IPS-NIHi7 (cell line): Measurements from ENCODE around the gene TIGD3.

Experiments
- DNase-seq: peaks from one replicate; pipeline ENCODE4 v3.0.0; 2012; ENCODE audit warnings: mixed read lengths; ENCODE audit errors: extremely low spot score

TIGD3 gene

DNA sequence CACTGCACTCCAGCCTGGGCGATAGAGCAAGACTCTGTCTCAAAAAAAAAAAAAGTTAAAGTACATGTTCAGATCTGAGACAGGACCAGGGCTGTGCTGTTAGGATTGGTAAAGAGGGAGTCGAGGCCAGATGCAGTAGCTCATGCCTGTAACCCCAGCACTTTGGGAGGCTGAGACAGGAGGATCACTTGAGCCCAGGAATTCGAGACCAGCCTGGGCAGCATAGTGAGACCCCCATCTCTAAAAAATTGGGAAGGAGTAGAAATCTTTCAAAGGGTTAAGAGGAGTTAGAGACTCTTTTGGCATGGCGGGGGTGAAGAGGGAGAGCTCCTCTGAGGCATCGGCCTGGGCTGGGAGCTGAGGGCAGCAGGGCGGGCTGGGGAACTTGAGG lies 16.1 kb downstream of the TIGD3 start:
- DNase-seq: no peak

DNA sequence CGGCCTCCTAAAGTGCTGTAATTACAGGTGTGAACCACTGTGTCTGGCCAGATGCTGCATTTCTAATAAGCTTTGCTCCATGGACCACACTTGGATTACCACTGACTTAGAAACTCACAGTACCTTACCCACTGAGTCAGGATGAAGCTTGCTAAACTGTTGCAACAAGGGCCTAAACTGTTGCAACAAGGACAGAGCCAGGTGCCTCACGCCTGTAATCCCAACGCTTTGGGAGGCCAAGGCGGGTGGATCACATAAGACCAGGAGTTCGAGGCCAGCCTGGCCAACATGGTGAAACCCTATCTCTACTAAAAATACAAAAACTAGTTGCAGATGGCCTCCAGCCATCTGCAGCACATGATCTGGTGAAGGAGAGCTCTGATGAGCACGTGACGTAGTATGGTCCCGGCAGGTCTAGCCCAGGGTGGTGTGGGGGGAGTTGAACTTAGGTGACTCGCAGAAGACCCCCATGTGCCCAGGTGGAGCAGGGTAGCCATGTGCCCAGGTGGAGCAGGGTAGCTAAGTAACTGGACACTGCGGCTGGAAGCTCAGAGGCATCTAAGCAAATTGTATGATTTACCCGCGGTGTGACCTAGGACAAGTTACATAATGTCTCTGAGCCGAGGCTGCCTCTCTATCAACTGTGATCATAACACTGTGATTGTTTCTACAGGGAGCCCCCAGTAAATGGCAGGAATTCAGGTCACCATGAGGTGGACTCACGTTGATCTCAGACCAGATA lies 19.5 kb downstream of the TIGD3 start:
- DNase-seq: no peak

DNA sequence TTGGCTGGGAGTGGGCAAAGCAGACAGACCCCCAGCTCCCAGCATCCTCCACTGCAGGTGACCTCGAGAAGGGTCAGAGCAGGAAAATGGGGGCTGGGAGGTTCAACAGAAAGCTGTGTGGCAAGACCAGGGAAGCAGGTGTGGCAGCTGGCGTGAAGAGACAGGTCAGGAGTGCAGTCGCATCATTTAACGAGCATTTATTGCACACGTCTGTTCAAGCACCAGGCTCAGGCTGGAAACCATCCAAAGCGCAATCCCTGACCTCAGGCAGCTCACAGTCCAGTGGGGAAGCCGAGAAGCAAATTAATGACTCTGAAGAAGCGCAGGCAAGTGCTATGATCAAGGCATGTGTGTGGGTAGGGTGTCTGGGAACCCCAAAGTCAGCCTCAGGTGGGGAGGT lies 20.5 kb downstream of the TIGD3 start:
- no peak for DNase-seq

DNA sequence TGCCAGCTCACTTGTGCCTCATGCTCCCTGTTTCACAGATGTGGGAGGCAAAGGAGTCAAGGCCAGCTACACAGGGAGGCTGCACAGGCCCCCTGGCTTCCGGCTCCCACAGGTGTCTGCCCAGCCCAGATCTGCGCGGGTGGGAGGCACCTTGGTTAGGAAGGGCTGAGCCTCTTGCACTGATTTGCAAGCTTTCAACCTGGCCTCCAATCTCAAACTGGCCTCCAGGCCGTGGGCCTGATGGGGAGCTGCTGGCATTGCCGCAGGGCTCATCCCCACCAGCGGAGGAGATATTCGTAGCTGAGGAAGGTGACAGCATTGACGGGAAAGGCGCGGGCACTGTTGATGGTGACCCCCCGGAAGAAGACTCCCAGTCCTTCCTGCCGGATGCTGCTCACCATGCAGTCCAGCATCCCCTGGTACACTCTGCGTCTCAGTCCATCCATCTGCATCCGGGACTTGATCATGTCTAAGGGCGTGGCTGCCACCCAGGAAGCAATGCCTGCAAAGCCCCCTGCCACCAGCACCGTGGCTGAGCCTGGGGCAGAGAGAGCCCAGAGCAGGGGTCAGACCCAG lies 21.7 kb downstream of the TIGD3 start:
- no peak for DNase-seq

DNA sequence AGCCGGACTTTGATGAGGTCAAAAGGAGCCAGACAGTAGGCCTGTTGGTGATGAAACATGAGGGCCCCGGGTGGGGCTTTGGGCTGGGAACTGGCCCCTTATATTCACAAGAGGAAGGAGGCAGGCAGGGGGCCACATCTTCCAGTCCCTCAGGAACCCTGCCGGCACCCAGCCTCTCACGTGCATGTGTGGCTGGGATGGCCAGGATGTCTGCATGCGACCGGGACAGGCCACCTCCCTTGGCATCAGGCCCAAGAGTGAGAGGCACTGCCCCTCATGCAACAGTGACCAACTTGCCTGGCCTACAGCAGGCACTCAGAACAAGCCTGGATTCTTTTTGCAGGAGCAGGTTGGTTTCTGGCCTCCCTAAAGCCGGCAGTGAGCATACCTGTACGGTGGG lies 22.5 kb downstream of the TIGD3 start:
- DNase-seq: no peak

DNA sequence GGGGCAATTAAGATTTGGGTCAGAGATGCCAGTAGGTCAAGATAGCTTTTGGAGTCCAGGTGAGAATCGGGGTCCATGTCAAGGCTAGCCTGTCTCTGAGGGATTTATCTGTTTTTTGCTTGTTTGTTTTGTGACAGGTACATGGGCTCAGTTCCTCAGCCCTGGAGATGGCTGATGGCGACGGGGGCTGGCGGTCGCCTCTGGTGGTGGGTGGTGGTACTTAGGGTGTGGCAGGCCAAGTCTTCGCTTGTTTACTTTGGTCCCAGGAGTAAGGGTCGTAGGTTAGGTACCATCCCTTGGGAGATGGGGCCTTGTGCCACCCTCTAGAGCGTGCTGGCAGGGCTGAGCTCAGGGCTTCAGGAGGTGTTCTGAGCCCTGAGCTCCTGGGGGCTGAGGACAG lies 23.2 kb downstream of the TIGD3 start:
- DNase-seq: no peak

DNA sequence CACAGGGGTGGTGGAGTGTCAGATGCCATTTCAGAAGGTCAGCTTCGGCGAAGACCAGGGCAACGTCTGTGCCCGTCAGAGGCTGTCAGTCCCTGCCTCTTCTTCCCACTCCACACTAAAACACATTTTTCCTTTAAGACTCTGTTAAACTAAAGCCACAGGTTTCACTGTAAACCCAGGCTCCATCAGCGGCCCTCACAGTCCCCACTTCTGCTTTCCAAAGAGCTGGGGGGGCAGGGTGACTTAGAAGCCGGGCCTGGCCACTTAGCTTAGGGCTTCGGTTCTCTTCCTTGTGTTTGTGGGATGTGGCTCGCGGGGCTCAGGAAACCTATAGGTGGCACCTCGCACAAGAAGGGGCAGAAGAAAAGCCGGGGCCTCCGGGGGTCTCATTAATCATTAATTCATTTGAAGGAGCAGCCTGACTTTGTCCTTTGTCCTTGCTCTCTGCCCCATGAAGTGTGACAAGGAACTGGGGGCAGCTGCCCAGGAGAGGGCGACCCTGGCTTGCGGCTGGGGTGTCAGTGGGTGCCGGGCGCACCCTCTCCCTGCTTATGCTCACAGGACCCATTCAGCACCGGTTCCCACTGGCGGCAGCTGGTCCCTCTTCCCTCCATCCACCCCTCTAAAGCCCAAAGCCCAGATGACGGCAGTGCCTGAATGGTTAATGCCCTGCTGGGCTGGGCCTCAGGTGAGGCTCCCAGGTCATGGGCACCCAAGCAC lies 23.8 kb downstream of the TIGD3 start:
- DNase-seq: no peak

DNA sequence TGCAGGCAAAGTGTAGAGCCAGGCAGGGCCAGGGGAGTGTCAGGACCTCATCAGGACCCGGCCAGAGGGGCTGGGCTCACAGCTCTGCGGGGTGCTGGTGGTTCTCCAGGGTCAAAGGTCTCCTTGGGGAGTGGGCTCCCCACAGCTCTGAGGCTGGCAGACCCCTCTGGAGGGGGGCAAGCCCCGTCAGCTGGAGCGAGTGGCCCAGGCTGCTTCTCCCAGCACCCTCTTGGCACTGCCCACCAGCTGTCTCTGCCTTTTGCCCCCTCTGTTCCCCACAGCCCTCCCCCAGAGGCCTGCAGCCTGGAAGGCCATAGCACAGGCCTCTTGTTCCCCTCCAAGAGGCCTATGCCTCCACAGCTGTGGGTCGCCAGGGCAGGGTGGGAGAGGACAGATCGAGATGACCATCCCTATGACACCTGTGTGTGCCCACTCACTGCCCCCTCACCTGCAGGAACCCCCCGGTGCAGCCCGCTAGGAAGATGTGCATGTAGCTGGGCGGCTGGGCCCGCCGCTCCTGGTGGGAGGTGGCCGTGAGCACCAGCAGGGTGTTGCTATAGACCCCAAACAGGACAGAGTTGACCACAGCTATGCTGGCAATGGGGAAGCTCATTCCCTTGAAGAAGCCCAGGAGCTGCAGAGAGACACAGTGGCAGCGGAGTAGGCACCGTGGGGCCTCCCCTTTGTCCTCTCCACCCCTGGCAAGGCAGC lies 24.5 kb downstream of the TIGD3 start:
- DNase-seq: no peak

DNA sequence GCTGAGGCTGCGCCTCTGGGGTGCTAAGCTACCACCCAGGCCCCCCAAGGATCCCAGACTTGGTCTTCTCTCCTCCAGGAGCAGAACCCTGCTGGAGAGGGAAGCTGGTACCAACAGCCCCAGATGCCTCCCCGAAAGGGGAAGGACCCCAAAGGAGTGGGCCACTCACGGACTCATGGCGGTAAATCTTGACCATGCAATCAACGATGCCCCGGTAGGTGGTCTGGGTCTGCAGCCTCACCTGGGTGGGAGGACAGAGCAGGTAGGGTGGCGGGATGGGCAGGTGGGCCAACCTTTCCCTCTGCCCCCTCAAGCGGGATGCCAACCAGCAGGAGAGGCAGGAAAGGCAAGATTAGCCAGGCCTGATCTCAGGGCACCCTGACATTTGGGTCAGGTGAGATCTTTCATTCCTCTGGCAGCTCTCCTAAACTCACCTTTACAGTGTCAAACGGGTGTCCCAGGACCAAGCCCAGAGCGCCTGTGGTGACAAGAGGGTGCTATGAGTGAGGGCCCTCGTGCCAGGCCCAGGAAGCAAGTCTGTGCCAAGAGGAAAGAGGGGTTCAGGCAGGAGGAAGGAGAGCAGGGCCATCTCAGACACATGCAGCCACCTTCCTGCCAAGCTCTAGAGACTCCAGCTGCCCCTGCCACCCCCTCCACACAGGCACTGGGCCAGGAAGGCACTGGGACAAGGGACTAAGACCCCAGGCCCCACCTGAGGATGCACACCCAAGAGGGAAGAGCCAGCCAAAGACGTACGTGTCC lies 25.3 kb downstream of the TIGD3 start:
- no peak for DNase-seq

DNA sequence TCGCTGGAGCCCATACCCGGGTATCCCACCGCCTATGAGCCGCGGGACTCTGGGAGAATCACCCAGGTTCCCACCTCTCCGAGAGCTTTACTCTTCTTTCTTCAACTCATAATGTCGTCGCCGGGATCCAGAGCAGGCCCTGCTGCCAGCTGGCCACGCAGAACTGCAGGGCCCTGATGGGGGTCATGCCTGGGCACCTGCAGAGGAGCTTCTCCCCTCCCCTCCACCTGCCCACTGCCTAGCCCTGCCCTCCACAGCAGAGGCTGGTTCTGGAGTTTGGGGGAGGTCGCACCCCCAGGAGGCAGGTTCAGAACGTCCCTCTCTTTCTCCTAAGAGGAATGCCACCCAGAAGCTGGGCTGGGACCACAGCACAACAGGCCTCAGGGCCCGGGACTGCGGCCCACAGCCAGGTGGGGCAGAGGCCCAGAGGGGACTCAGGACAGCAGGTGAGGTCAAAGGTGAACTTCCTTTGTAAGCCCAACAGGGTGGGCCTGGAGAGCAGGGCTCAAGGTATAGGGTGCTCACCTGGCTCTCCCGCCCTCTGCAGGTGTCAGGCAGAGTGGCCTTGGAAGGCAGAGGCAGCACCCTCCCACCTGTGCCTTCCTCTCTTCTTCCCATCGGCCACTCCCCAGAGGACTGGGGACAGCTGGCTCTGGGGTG lies 26.0 kb downstream of the TIGD3 start:
- no peak for DNase-seq

DNA sequence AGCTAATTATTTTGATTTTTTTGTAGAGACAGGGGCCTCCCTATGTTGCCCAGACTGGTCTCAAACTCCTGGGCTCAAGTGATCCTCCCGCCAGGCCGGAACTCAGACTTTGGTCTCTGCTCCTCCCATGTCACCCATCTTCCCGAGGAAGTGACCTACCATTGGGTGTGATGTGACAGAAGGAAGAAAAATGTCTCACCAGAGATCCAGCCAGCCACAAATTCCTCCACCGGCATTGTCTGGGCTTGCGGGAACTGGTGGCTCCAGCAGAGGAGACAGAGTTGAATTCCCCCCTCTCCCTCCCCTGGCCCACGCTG lies 27.1 kb downstream of the TIGD3 start:
- DNase-seq: no peak

DNA sequence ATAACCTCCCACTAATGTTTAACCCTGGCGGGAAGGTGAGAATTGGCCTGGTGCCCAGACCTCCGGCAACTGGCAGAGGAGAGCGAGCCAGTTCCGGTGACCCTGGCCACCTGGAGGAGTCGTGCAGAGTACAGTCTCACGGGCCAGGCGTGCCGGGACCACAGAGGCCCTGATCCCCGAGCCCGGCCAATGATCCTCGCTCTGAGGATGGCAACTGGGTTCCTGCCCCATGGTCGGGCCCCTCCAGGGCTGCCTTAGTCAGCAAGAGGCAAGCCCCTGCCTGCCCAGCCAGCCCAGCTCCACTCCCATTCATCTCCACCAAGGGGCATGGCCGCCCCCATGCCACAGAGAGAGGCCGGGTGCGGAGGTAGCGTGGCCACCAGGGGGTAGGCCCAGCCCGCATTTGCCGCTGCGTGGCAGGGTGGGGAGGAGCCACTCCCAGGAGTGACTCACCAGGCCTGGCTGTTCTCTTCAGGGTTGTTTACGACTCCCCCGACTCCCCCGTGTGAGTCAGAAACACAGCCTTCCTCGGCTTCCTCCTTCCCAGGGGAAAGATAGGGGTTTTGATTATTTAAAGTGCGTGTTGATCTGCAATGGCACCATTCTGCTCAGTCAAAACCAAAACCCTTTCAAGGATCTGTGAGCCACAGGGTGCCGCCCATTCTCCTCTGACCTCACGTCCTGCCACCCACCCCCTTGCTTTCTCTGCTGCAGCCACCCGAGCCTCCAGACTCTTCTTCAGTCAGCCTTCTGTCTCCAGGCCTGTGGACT lies 27.7 kb downstream of the TIGD3 start, which contains the start of gene SLC25A45:
Gene SLC25A45, minus strand, starts transcription at position 614 of the 771 bp plus-strand sequence. CDS start 695 bp downstream, outside the sequence.
- DNase-seq: peak; percentile 78

DNA sequence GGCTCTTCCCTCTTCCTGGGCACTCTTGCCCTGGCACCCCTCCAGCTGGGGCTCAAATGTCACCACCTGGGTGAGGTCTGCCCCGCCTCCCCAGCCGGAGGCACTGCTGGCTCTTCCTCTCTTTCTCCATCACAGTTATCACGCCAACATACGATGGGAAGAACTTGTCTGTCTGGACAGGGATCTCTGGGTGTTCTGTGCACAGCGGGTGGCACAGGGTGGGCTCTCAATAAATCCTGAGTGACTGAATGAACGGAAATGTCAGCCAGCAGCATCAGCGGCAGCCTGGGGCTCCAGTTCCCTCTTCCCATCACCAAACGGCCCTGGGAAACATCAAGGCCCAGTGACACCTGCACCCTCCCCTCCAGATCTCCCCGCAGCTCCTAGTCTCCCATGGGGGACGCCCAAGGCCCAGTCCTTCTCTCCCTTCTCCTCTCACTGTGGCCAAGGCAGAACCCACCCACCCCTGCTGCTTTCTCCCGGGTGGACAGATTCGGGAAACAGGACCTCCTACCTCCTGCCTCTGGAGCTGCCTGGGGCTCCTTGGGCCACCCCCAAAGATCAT lies 28.3 kb downstream of the TIGD3 start:
- DNase-seq: no peak

DNA sequence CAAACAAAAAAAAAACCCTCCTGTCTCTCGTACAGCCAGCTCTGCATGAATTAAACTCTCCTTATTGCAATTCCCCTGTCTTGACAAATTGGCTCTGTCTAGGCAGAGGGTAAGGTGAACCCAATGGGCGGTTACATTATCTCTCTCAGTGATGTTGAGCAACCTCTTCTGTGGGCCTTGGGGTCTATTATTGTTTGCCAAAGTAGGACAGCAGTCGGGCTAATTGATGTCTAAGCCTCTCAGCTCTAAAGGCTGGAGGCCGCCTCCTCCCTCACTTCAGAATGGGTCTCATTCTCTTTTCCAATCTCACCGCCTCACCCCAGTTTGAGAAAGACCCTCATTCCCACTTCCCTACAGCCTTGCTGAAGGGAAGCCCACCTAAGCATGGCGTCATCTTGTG lies 29.2 kb downstream of the TIGD3 start:
- no peak for DNase-seq

DNA sequence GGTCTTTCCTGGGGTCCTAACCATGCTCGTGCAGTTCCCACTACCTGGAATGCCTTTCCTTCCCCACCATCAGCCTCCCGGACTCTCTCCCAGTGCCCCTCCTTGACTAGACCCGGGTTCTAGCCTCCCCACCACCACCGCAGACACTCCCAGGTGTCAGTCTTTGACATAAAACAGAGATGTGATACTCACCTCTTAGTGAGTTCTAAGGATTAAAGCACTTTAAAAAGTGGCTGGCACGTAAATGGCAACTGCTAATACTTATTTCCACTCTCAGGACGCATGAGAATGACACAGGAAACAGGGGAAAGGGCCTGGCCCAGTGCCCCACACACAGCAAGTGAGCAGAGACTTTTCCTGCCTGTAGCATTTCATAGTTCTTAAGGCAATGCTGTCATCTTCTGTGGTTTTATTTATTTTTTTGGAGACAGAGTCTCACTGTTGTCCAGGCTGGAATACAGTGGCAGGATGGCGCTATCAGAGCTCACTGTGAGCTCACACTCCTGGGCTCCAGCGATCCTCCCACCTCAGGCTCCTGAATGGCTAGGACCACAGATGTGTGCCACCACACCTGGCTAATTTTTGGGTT lies 29.8 kb downstream of the TIGD3 start:
- DNase-seq: no peak

DNA sequence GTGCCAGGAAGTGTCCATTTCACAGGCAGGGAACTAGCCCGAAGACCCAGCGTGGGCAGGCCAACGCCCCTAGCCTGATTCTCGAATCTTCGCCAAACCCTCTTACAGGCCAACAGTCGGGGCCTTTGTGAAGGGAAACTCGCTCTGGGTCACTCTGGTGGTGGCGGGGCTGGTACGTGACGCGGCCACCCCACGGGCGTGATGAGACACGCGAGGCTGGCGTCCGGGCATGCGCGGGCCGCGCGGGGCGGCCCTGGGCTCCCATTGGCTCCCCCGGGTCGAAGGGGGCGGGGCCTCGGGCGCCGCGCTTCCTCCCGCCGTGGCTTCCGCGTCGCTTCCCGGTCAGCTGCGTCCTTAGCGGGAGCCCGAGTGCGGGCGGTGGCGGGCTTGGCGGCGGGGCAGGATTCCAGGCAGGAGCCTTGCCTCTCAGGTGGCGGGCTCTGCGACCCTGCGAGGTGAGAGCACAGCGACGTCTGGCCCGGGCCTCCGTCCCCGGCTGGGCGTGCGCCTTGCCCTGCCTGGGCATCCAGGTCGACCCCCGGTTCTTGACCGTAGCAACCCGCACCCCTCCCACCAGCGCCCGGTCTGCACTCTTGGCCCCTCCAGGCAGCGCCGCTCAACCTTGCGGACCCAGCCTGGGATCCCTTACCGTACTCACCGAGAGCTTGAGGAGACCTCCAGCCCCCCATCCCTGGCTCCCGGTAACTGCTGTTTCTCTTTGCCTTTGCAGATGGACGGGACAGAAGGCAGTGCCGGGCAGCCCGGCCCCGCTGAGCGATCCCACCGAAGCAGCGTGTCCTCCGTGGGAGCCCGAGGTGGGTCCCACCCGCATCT lies 32.0 kb downstream of the TIGD3 start, which contains the start of gene FRMD8:
Gene FRMD8, plus strand, starts transcription at position 331 of the 834 bp plus-strand sequence. Its CDS starts 400 bp downstream, at position 731.
- peak; percentile 91 for DNase-seq

DNA sequence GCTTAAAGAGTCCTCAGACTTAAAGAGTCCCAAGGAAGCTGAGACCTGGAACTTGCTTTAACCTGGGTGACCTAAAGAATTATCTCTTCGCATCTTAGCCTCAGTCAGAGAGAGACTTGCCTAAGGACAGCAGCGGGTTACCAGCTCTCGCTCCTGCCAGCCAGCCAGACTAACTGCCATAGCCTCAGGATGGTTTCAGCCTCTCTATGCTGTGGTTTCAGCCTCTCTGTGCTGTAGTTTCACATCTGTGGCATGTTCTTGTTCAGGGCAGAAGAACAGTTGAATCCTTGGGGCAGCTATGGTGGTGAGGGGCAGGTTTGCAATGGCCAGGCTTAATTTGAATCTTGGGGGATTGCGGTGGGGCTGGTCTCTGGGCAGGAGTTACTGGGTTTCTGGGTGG lies 34.2 kb downstream of the TIGD3 start:
- no peak for DNase-seq

DNA sequence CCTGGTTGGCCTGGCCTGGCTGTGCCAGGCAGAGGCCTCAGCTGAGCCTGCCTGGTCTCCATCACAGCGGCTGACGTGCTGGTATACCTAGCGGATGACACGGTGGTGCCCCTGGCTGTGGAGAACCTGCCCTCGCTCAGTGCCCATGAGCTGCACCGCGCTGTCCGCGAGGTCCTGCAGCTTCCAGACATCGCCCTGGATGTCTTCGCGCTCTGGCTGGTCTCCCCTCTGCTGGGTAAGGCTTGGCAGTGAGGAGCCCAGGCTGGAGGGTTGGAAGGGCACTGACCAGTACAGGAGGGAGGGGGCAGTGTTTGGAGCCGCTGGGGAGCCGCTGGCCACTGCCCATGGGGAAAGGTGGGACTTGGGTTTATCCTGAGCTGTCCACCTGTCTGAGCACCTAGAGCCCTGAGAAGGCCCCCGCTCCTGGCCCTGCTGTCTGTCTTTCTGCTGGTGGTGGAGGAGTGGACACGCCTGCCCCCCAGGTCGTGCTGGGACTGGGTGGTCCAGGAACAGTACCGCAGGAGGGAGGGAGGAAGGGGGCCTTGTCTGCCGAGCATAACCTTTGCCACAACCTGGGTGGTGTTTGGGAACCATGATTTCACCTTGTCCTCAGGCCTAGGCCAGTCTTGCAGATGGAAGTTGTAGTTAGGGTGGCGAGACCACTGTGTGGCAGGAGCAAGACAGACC lies 34.9 kb downstream of the TIGD3 start:
- DNase-seq: no peak
